ENCODE data around the gene COL21A1. TPM values are rescaled to one million over a fixed set of nuclear protein-coding genes. Genes with fewer than 3 reads are reported as not detected.

Gene COL21A1
- total RNA-seq, 2 experiments from 2014 or later: not detected

DNA sequence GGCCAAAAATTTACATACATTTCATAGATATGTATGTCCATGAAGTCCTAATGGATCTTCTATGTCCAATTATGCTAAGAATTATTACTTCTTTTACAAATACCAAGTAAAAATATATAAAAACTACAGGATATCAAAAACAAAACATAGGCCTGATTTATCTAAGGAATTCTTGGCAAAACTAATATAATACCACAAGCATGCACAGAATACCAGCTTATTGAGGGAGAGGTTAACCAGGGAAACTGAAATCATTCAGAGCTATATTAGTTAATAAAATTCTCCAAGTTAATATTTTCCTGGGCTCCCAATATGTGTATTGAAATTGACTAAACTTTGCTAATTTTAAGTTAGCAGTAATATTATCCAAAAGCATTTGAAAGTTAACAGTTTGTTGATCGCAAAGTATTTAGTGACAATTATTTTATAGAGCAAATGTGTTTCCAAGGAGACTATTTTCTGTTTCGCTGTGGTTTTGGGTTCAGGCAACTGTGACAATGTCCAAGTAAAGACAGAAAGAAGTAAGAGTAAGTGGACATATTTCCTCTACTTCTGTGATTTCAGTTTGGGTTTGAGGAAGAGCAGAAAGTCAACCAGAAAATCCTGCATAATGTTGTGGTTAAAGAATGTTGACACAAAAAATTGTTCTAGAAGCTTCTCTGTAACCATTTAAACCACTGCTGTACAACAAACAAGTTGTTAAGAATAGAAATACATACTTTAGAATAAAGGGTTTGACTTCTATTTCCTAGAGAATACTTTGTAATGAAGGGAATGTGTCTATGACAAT lies 167.4 kb downstream of the COL21A1 start:
- Mint-ChIP-seq H3K4me3 (no peak overlapping the region), H3K27ac (no peak overlapping the region), H3K36me3 (ENCODE audit: low read depth) (no peaks in the 10 kb centered on the region), H3K4me1 (ENCODE audit: low read depth) (no peaks in the 10 kb centered on the region), H3K9me3 (peaks cover 3% of the 10 kb centered on the region), H3K27me3 (ENCODE audit: low read depth) (no peaks in the 10 kb centered on the region)
- DNase-seq: no peak
- intact Hi-C loops (cut with micrococcal nuclease): no loop called here
- CTCF ChIA-PET: no interaction called here

- no peak for DNase-seq
- H3K36me3 Mint-ChIP-seq (ENCODE audit: low read depth): no peaks in the 10 kb centered on the region
- H3K27me3 Mint-ChIP-seq (ENCODE audit: low read depth): no peaks in the 10 kb centered on the region
- CTCF ChIA-PET: no interaction called here
- H3K9me3 Mint-ChIP-seq: peaks cover 3% of the 10 kb centered on the region
- H3K4me1 Mint-ChIP-seq (ENCODE audit: low read depth): no peaks in the 10 kb centered on the region
- intact Hi-C loops (cut with micrococcal nuclease): no loop called here
- no peak overlapping the region for H3K4me3 Mint-ChIP-seq
- H3K27ac Mint-ChIP-seq: no peak overlapping the region
These were observed 171.3 kb downstream of the COL21A1 start for GRCh38 chr6:56076033-56076432.

GRCh38 chr6:56073761-56074160 lies 173.6 kb downstream of the COL21A1 start:
- DNase-seq: no peak
- Mint-ChIP-seq H3K27me3 (ENCODE audit: low read depth) (no peaks in the 10 kb centered on the region), H3K4me3 (no peak overlapping the region), H3K4me1 (ENCODE audit: low read depth) (no peaks in the 10 kb centered on the region), H3K36me3 (ENCODE audit: low read depth) (no peaks in the 10 kb centered on the region), H3K27ac (no peak overlapping the region), H3K9me3 (peaks cover 1% of the 10 kb centered on the region)
- intact Hi-C loops (cut with micrococcal nuclease): no loop called here
- CTCF ChIA-PET: interaction anchor here (0.7 kb wide), 1 partner anchor 152 kb away, joined by 3 read pairs; no protein-coding TSS in a partner anchor

DNA sequence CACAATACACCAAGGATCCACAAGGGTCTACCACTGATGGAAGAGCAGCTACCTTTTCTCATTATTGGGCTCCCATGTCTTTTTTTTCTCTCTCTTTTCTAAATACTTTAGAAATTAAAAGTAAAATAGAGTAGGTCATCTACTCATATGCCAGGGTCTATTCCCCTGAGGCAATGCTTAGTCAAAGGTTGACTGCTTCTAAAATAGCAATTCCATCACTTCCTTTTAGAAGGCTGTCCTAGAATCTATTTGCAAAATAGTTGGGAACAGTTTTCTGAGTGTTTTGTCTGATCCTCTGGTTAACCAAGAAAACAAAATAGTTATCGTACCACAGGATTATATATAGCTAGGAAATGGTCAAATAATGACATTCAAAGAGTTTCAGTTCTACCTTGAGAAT lies 174.1 kb downstream of the COL21A1 start:
- no peak overlapping the region for H3K27ac Mint-ChIP-seq
- peaks cover 1% of the 10 kb centered on the region for H3K9me3 Mint-ChIP-seq
- H3K4me1 Mint-ChIP-seq (ENCODE audit: low read depth): no peaks in the 10 kb centered on the region
- no peak for DNase-seq
- intact Hi-C loops (cut with micrococcal nuclease): no loop called here
- CTCF ChIA-PET: no interaction called here
- H3K4me3 Mint-ChIP-seq: no peak overlapping the region
- H3K36me3 Mint-ChIP-seq (ENCODE audit: low read depth): no peaks in the 10 kb centered on the region
- H3K27me3 Mint-ChIP-seq (ENCODE audit: low read depth): no peaks in the 10 kb centered on the region

- no peaks in the 10 kb centered on the region for H3K4me1 Mint-ChIP-seq (ENCODE audit: low read depth)
- CTCF ChIA-PET: no interaction called here
- DNase-seq: no peak
- no peaks in the 10 kb centered on the region for H3K36me3 Mint-ChIP-seq (ENCODE audit: low read depth)
- H3K27me3 Mint-ChIP-seq (ENCODE audit: low read depth): no peaks in the 10 kb centered on the region
- intact Hi-C loops (cut with micrococcal nuclease): no loop called here
- H3K27ac Mint-ChIP-seq: no peak overlapping the region
- H3K4me3 Mint-ChIP-seq: no peak overlapping the region
- H3K9me3 Mint-ChIP-seq: peaks cover 1% of the 10 kb centered on the region
These were observed 174.5 kb downstream of the COL21A1 start for GRCh38 chr6:56072856-56073255.

DNA sequence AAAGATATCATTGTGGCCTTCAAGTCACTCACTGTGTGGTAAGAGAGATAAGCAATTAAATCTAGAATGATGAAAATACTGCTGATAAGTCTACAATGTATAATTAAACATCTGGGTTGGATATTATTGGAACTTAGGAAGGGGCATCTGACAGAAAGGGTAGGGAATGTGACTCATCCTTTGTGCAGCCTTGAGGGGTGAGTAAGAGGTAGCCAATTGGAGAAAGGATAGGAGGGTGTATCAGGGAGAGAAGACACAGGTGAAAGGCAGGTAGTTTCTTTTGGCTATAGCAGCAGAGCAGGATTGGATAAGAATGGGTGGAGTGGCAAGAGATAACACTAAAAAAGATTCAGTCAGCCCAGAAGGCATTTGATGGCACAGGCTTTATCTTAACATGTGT lies 182.0 kb downstream of the COL21A1 start:
- no peak for DNase-seq
- Mint-ChIP-seq H3K27ac (no peak overlapping the region), H3K4me1 (ENCODE audit: low read depth) (no peaks in the 10 kb centered on the region), H3K4me3 (no peak overlapping the region), H3K36me3 (ENCODE audit: low read depth) (no peaks in the 10 kb centered on the region), H3K9me3 (peaks cover 4% of the 10 kb centered on the region), H3K27me3 (ENCODE audit: low read depth) (no peaks in the 10 kb centered on the region)
- CTCF ChIA-PET: no interaction called here
- intact Hi-C loops (cut with micrococcal nuclease): no loop called here

DNA sequence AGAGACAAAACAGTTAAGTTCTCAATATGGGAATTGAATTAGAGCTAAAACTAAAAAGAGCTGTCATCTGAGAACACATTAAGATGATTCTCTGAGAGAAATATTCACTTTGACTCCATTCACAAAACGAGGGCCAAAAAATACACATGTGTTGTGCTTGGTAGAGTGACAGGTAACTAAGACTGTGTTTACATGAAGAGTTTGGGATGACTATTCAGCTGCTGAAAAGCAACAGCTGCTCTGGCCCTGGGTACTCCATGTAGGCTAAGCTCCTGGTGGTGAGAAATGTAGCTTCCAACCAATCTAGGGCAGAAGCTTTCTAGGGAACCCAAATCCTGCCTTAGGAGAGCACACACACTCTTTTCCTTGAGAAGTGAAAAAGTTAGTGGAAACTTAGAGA lies 184.5 kb downstream of the COL21A1 start:
- H3K4me3 Mint-ChIP-seq: no peak overlapping the region
- H3K27ac Mint-ChIP-seq: no peak overlapping the region
- no peaks in the 10 kb centered on the region for H3K27me3 Mint-ChIP-seq (ENCODE audit: low read depth)
- intact Hi-C loops (cut with micrococcal nuclease): no loop called here
- H3K4me1 Mint-ChIP-seq (ENCODE audit: low read depth): no peaks in the 10 kb centered on the region
- DNase-seq: no peak
- no peaks in the 10 kb centered on the region for H3K36me3 Mint-ChIP-seq (ENCODE audit: low read depth)
- peaks cover 4% of the 10 kb centered on the region for H3K9me3 Mint-ChIP-seq
- CTCF ChIA-PET: interaction anchor here (0.8 kb wide), 1 partner anchor 26 kb away, joined by 3 read pairs; no protein-coding TSS in a partner anchor

DNA sequence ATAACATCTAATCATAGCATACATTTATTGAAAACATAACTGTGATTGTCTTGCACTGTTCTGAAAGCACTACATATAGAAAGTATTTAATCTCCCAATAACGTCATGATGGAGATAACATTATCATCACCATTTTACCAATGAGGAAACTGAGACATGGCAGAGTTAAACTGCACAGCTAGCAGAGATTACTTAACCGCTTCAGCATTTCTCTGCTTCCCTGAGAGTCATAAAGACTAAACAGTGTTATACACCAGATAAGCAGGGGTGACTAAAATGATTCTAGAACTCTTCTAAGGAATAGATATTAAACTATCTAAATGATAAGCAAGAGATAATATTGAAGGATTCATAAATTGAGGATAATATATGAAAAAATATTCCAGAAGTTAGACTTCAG lies 188.7 kb downstream of the COL21A1 start:
- H3K36me3 Mint-ChIP-seq (ENCODE audit: low read depth): no peaks in the 10 kb centered on the region
- H3K27ac Mint-ChIP-seq: no peak overlapping the region
- H3K9me3 Mint-ChIP-seq: no peaks in the 10 kb centered on the region
- no peaks in the 10 kb centered on the region for H3K4me1 Mint-ChIP-seq (ENCODE audit: low read depth)
- H3K4me3 Mint-ChIP-seq: no peak overlapping the region
- no peak for DNase-seq
- intact Hi-C loops (cut with micrococcal nuclease): no loop called here
- no peaks in the 10 kb centered on the region for H3K27me3 Mint-ChIP-seq (ENCODE audit: low read depth)
- CTCF ChIA-PET: no interaction called here

DNA sequence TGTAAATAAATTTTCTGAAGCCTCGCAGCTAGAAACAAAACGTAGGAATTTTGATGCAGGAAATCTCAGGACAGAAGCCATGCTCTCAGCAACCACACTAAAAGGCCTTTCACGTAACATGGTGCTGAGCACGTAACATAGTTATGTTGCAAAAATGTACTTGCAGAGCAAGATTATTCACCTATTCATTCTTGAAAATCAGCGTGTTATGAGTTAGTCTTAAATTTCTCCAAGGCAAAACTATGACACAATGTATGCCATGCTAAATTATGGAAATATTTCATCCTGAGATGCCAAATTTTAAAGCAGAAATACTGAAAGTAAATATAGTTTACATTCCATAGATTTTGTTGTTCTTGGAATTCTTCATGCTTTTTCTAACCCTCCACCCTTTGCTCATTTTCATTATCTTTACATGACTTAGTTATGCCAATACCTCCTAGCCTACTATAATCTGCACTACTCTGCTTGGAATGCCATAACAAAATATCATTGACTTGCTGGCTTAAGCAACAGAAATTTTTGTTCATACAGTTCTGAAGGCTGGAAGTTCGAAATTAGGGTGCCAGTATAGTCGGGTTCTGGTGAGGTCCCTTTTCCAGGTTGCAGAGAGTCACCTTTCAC lies 192.2 kb downstream of the COL21A1 start:
- H3K27ac Mint-ChIP-seq: no peak overlapping the region
- H3K9me3 Mint-ChIP-seq: peaks cover 3% of the 10 kb centered on the region
- H3K4me3 Mint-ChIP-seq: no peak overlapping the region
- CTCF ChIA-PET: no interaction called here
- H3K27me3 Mint-ChIP-seq (ENCODE audit: low read depth): no peaks in the 10 kb centered on the region
- no peaks in the 10 kb centered on the region for H3K36me3 Mint-ChIP-seq (ENCODE audit: low read depth)
- DNase-seq: no peak
- H3K4me1 Mint-ChIP-seq (ENCODE audit: low read depth): no peaks in the 10 kb centered on the region
- intact Hi-C loops (cut with micrococcal nuclease): no loop called here

GRCh38 chr6:56051202-56051598 lies 196.2 kb downstream of the COL21A1 start:
- no peak overlapping the region for H3K27ac Mint-ChIP-seq

GRCh38 chr6:56050530-56051201 lies 196.7 kb downstream of the COL21A1 start:
- no peak for DNase-seq
- CTCF ChIA-PET: no interaction called here
- intact Hi-C loops (cut with micrococcal nuclease): no loop called here
- Mint-ChIP-seq H3K27me3 (ENCODE audit: low read depth) (no peaks in the 10 kb centered on the region), H3K9me3 (peaks cover 3% of the 10 kb centered on the region), H3K4me1 (ENCODE audit: low read depth) (no peaks in the 10 kb centered on the region), H3K36me3 (ENCODE audit: low read depth) (no peaks in the 10 kb centered on the region), H3K4me3 (no peak overlapping the region), H3K27ac (no peak overlapping the region)

More at GRCh38 chr6:56051202-56051598, 196.2 kb downstream of the COL21A1 start:
- intact Hi-C loops (cut with micrococcal nuclease): no loop called here
- Mint-ChIP-seq H3K4me3 (no peak overlapping the region), H3K36me3 (ENCODE audit: low read depth) (no peaks in the 10 kb centered on the region), H3K27me3 (ENCODE audit: low read depth) (no peaks in the 10 kb centered on the region), H3K4me1 (ENCODE audit: low read depth) (no peaks in the 10 kb centered on the region), H3K9me3 (peaks cover 3% of the 10 kb centered on the region)
- no peak for DNase-seq
- CTCF ChIA-PET: no interaction called here

- intact Hi-C loops (cut with micrococcal nuclease): no loop called here
- H3K27me3 Mint-ChIP-seq (ENCODE audit: low read depth): no peaks in the 10 kb centered on the region
- peaks cover 7% of the 10 kb centered on the region for H3K9me3 Mint-ChIP-seq
- H3K36me3 Mint-ChIP-seq (ENCODE audit: low read depth): no peaks in the 10 kb centered on the region
- H3K4me3 Mint-ChIP-seq: no peak overlapping the region
- no peak overlapping the region for H3K27ac Mint-ChIP-seq
- H3K4me1 Mint-ChIP-seq (ENCODE audit: low read depth): no peaks in the 10 kb centered on the region
- DNase-seq: no peak
- CTCF ChIA-PET: no interaction called here
These were observed 198.8 kb downstream of the COL21A1 start for GRCh38 chr6:56048601-56049000.

All from activated naive CD4-positive, alpha-beta T cell treated with anti-CD3 and anti-CD28 coated beads for 36 hours (primary cell).